Activated naive CD4-positive, alpha-beta T cell treated with anti-CD3 and anti-CD28 coated beads, Interleukin-2, amount 50 U/mL, for 24 hours (primary cell): ENCODE data around the gene MAP3K20.
A peak's percentile ranks its signal among the peaks of the same experiment; 100 is the strongest.
"Not testable (repeated sequence)": the region's sequence is repeated elsewhere in the genome, so short reads cannot be mapped to it uniquely, and the experiment has no call there.

Experiments
- H3K27ac Mint-ChIP-seq: one replicate; pipeline ENCODE4 v1.8.0; 2021; ENCODE audit warnings: mild to moderate bottlenecking, mixed read lengths
- H3K27me3 Mint-ChIP-seq: one replicate; pipeline ENCODE4 v1.8.0; 2021; ENCODE audit warnings: mixed read lengths
- H3K36me3 Mint-ChIP-seq: one replicate; pipeline ENCODE4 v1.8.0; 2021; ENCODE audit warnings: mixed read lengths
- H3K4me1 Mint-ChIP-seq: one replicate; pipeline ENCODE4 v1.8.0; 2021; ENCODE audit warnings: mixed read lengths
- H3K4me3 Mint-ChIP-seq: one replicate; pipeline ENCODE4 v1.8.0; 2021; ENCODE audit warnings: mild to moderate bottlenecking, mixed read lengths
- H3K9me3 Mint-ChIP-seq: one replicate; pipeline ENCODE4 v1.8.0; 2021; ENCODE audit warnings: mixed read lengths

The MAP3K20 gene

GRCh38 chr2:173149491-173149890 lies 73.8 kb downstream of the MAP3K20 start:
- H3K36me3 Mint-ChIP-seq = no peaks in the 10 kb centered on the region

DNA sequence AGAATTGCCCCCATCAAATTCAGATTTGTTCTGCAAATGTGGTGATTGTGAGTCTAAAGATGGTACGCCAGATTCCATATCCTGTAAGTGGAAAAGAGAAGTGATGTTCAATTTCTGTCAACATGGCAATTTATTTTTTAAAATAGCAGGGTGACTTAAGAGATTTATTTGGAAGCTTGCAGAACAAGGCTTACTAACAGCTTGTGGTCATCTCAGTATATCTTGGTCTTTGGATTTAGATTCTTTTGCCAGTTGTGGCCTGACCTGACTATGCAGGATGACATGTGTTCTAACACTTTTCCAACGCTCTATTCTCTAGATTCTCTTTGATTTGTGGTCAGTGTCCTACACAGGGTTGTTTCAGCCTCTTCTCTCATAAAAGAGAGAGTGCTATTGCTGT lies 74.4 kb downstream of the MAP3K20 start:
- Mint-ChIP-seq H3K4me3 (no peak overlapping the region), H3K27ac (no peak overlapping the region), H3K36me3 (no peaks in the 10 kb centered on the region), H3K27me3 (peaks cover 3% of the 10 kb centered on the region), H3K9me3 (no peaks in the 10 kb centered on the region), H3K4me1 (peaks cover 12% of the 10 kb centered on the region)

More at GRCh38 chr2:173149491-173149890, 73.8 kb downstream of the MAP3K20 start:
- peaks cover 12% of the 10 kb centered on the region for H3K4me1 Mint-ChIP-seq
- peak overlapping the region; percentile 15 for H3K27ac Mint-ChIP-seq
- H3K27me3 Mint-ChIP-seq = peaks cover 3% of the 10 kb centered on the region
- H3K9me3 Mint-ChIP-seq = no peaks in the 10 kb centered on the region
- no peak overlapping the region for H3K4me3 Mint-ChIP-seq

- Mint-ChIP-seq H3K4me1 (peaks cover 12% of the 10 kb centered on the region), H3K27ac (no peak overlapping the region), H3K4me3 (no peak overlapping the region), H3K9me3 (no peaks in the 10 kb centered on the region), H3K27me3 (peaks cover 3% of the 10 kb centered on the region), H3K36me3 (no peaks in the 10 kb centered on the region)
These were observed 75.3 kb downstream of the MAP3K20 start for GRCh38 chr2:173150963-173151362.

DNA sequence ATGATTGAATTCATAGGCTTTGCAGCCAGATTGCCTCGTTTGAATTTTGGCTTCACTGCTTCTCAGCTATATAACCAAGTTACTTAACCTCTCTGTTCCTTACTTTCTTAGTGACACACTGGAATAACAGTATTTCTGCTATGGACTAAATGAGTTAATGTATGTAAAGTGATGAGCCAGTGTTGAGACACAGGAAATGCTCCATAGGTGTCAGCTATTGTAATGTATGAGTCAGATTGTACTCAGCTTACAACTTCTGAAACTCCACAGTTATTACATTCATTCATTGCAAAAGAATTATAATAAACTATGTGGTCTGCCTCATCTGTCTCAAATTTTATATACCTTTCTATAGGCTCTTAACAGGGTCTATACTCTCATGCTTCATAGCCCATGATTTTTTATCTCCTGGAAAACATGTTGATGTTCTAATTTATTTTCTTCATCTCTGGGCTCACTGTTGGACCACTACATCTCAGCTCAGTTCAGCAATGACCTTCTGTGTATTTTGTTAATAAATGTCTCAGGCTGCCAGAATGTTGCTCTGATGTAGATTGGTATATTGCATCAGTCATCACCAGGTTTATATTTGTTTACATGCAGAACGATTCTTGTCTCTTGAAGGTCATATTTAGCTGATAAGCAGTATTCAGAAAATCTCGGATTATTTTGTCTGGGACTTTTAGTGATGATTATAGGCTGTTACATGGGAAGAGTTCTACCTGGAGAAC lies 76.2 kb downstream of the MAP3K20 start:
- Mint-ChIP-seq H3K36me3 (no peaks in the 10 kb centered on the region), H3K27me3 (peaks cover 3% of the 10 kb centered on the region), H3K27ac (no peak overlapping the region), H3K4me1 (peaks cover 12% of the 10 kb centered on the region), H3K4me3 (no peak overlapping the region), H3K9me3 (no peaks in the 10 kb centered on the region)

- Mint-ChIP-seq H3K27ac (no peak overlapping the region), H3K36me3 (no peaks in the 10 kb centered on the region), H3K4me1 (peaks cover 12% of the 10 kb centered on the region), H3K27me3 (peaks cover 3% of the 10 kb centered on the region), H3K4me3 (no peak overlapping the region), H3K9me3 (no peaks in the 10 kb centered on the region)
These were observed 77.7 kb downstream of the MAP3K20 start for GRCh38 chr2:173153301-173153885.

- H3K4me3 Mint-ChIP-seq = no peak overlapping the region
- no peaks in the 10 kb centered on the region for H3K27me3 Mint-ChIP-seq
- H3K9me3 Mint-ChIP-seq = no peaks in the 10 kb centered on the region
- no peaks in the 10 kb centered on the region for H3K4me1 Mint-ChIP-seq
- H3K27ac Mint-ChIP-seq = no peak overlapping the region
- H3K36me3 Mint-ChIP-seq = no peaks in the 10 kb centered on the region
These were observed 82.1 kb downstream of the MAP3K20 start for GRCh38 chr2:173157676-173158293.

DNA sequence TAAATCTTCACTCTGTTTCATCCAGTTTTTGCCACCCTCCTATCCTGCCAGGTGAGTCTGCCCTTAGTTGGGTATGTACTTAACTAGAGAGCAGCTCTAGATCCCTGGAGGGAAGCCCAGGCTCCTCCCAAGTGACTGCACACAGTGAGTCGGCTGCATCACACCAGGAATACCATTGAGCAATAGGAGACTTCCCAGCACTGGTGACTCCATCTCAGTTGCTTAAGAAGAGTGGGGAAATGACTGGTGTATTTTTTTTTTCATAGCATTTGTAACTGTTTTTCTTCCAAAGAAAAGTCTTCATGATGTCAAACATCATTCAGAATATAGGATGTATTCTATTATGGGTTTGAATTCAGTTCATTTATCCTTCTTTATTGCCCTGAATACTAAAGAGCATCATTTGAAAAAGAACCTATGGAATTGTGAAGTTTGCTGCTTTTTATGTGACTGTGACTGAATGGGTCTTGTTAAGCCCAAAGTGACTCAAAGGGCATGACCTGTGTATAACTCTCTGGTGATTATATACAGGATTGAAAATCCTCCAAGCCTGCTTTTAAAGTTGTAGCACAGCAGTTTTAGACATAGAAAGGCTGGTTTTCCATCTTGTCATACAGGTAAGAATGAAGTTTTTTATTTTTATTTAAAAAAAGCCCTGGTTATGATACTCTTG lies 84.3 kb downstream of the MAP3K20 start:
- Mint-ChIP-seq H3K9me3 (no peaks in the 10 kb centered on the region), H3K4me3 (no peak overlapping the region), H3K27me3 (no peaks in the 10 kb centered on the region), H3K4me1 (no peaks in the 10 kb centered on the region), H3K36me3 (no peaks in the 10 kb centered on the region), H3K27ac (no peak overlapping the region)

- no peak overlapping the region for H3K4me3 Mint-ChIP-seq
- H3K9me3 Mint-ChIP-seq = no peaks in the 10 kb centered on the region
- no peaks in the 10 kb centered on the region for H3K4me1 Mint-ChIP-seq
- H3K27ac Mint-ChIP-seq = no peak overlapping the region
- H3K27me3 Mint-ChIP-seq = no peaks in the 10 kb centered on the region
- H3K36me3 Mint-ChIP-seq = no peaks in the 10 kb centered on the region
These were observed 85.0 kb downstream of the MAP3K20 start for GRCh38 chr2:173160618-173161017.

DNA sequence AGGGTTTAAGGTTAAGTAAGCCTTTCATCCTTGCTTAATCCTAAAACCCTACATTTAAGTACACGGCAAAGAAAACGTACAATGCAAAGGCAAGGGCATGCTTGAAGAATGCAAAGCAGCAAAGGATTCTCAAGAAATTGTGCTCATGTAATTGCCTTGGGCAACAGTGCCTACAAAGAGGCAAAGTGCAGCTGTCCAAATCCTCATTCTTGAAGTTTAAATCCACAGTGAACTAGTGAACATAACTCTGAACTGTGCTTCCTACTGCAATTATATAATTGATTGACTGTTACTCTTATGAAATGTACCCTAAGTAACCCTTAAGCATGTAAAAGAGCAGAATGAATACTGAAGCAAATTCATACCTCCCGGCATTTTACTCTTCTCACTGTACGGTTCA lies 85.4 kb downstream of the MAP3K20 start:
- H3K36me3 Mint-ChIP-seq = no peaks in the 10 kb centered on the region
- no peaks in the 10 kb centered on the region for H3K27me3 Mint-ChIP-seq
- no peak overlapping the region for H3K4me3 Mint-ChIP-seq
- no peak overlapping the region for H3K27ac Mint-ChIP-seq
- H3K4me1 Mint-ChIP-seq = no peaks in the 10 kb centered on the region
- H3K9me3 Mint-ChIP-seq = no peaks in the 10 kb centered on the region

- no peak overlapping the region for H3K4me3 Mint-ChIP-seq
These were observed 85.9 kb downstream of the MAP3K20 start for GRCh38 chr2:173161507-173161906.

GRCh38 chr2:173163357-173163756 lies 87.7 kb downstream of the MAP3K20 start:
- not testable (repeated sequence) for H3K36me3 Mint-ChIP-seq, H3K4me1 Mint-ChIP-seq, H3K4me3 Mint-ChIP-seq

More at GRCh38 chr2:173161507-173161906, 85.9 kb downstream of the MAP3K20 start:
- Mint-ChIP-seq H3K27me3 (no peaks in the 10 kb centered on the region), H3K9me3 (no peaks in the 10 kb centered on the region), H3K36me3 (no peaks in the 10 kb centered on the region), H3K27ac (no peak overlapping the region), H3K4me1 (no peaks in the 10 kb centered on the region)

DNA sequence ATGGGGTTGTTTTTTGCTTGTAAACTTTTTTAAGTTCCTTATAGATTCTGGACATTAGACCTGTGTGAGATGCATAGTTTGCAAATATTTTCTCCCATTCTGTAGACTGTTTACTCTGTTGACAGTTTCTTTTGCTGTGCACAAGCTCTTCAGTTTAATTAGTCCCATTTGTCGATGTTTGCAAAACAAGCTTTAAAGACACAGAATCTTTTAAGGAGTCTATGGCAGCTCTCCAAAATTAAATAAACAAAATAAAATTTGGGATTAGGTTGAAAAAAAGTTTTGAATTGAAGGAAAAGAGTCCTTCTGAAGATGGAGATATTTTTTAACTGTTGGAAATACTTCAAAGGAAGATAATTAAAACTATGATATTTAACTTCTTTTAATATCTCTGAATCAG lies 88.8 kb downstream of the MAP3K20 start:
- Mint-ChIP-seq H3K9me3 (no peaks in the 10 kb centered on the region), H3K27me3 (no peaks in the 10 kb centered on the region), H3K27ac (no peak overlapping the region), H3K36me3 (no peaks in the 10 kb centered on the region), H3K4me3 (no peak overlapping the region), H3K4me1 (no peaks in the 10 kb centered on the region)

More at GRCh38 chr2:173163357-173163756, 87.7 kb downstream of the MAP3K20 start:
- not testable (repeated sequence) for H3K9me3 Mint-ChIP-seq, H3K27ac Mint-ChIP-seq, H3K27me3 Mint-ChIP-seq

- no peaks in the 10 kb centered on the region for H3K27me3 Mint-ChIP-seq
- no peaks in the 10 kb centered on the region for H3K9me3 Mint-ChIP-seq
- H3K4me1 Mint-ChIP-seq = no peaks in the 10 kb centered on the region
- no peak overlapping the region for H3K4me3 Mint-ChIP-seq
- no peaks in the 10 kb centered on the region for H3K36me3 Mint-ChIP-seq
- H3K27ac Mint-ChIP-seq = no peak overlapping the region
These were observed 90.0 kb downstream of the MAP3K20 start for GRCh38 chr2:173165443-173166238.

GRCh38 chr2:173171321-173171720 lies 95.7 kb downstream of the MAP3K20 start:
- Mint-ChIP-seq H3K27ac (no peak overlapping the region), H3K4me3 (no peak overlapping the region), H3K36me3 (no peaks in the 10 kb centered on the region), H3K4me1 (no peaks in the 10 kb centered on the region), H3K27me3 (peaks cover 6% of the 10 kb centered on the region), H3K9me3 (no peaks in the 10 kb centered on the region)

- H3K4me3 Mint-ChIP-seq = no peak overlapping the region
- H3K27me3 Mint-ChIP-seq = peaks cover 12% of the 10 kb centered on the region
- H3K9me3 Mint-ChIP-seq = no peaks in the 10 kb centered on the region
- no peaks in the 10 kb centered on the region for H3K4me1 Mint-ChIP-seq
- H3K36me3 Mint-ChIP-seq = no peaks in the 10 kb centered on the region
- no peak overlapping the region for H3K27ac Mint-ChIP-seq
These were observed 96.4 kb downstream of the MAP3K20 start for GRCh38 chr2:173171924-173172643.
